ENCODE results near the gene LRRC10B.

LRRC10B gene

DNA sequence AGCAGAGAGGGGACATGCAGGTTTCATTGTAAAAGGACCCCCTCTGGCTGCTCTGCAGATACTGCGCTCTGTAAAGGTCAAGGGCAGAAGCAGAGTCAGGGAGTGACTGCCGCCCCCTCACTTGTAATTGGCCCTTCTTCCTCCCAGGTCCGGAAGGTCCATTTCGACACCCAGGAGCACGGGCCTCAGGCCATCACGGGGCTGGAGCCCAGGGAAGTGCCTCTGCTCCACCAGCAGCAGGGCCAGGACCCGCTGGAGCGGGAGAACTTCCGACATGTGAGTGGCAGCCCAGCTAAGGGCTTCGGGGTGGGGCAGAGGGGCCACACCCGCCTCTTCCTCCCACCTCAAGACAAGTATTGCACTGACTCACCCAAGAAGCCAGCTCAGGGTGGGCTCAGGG lies 24.0 kb upstream of the LRRC10B start:
- TF ChIP-seq CTCF (IDR thresholded peaks at IDR 0.05; ENCODE audit: insufficient read depth, low read length, missing control alignments): no peak
- ChIA-PET CTCF (interaction anchor here (0.7 to 7.5 kb wide), 8 partner anchors 7 to 155 kb away, joined by 3 to 82 read pairs (median 4); a partner anchor contains a TSS), POLR2A (no interaction called here)

DNA sequence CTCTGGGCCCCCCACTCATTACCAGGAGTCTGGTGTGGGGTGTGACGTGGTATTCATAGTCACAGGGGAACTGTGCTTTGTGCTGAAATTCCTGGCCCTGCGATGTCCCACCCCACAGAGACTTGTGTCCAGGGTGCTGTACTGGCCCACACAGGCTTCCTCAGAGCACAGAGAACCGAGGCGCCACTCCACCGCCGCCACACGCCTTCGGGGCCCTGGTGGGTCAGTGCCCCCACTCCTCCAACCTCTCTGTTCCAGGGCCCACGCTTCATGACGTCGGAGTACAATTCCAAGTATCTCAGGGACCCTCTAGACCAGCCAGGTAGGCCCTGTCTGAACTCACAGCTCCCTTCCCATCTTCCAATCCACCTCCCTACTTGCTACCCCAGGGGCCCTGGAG lies 23.5 kb upstream of the LRRC10B start:
- no peak for DNase-seq (ENCODE audit: low read depth, low spot score)
- CTCF ChIA-PET: interaction anchor here (0.9 to 7.5 kb wide), 3 partner anchors 7 to 154 kb away, joined by 3 to 82 read pairs (median 4); a partner anchor contains a TSS
- TF ChIP-seq CTCF (IDR thresholded peaks at IDR 0.05; ENCODE audit: insufficient read depth, low read length, missing control alignments): no peak
- no peak overlapping the region for H3K4me3 ChIP-seq (ENCODE audit: low read depth, low read length)
- POLR2A ChIA-PET: no interaction called here

More for the DNA sequence above, 24.0 kb upstream of the LRRC10B start:
- no peak for DNase-seq (ENCODE audit: low read depth, low spot score)
- H3K4me3 ChIP-seq (ENCODE audit: low read depth, low read length): no peak overlapping the region

- no peak for DNase-seq (ENCODE audit: low read depth, low spot score)
- POLR2A ChIA-PET: no interaction called here
- CTCF ChIA-PET: interaction anchor here (0.6 to 7.5 kb wide), 3 partner anchors 8 to 142 kb away, joined by 3 to 82 read pairs (median 55); a partner anchor contains a TSS
- H3K4me3 ChIP-seq (ENCODE audit: low read depth, low read length): no peak overlapping the region
- TF ChIP-seq CTCF (IDR thresholded peaks at IDR 0.05; ENCODE audit: insufficient read depth, low read length, missing control alignments): no peak
Observed at GRCh38 chr11:61486011-61486620, 22.4 kb upstream of the LRRC10B start.

- H3K4me3 ChIP-seq (ENCODE audit: low read depth, low read length): no peak overlapping the region
- ChIA-PET CTCF (interaction anchor here (0.8 to 7.5 kb wide), 6 partner anchors 9 to 141 kb away, joined by 3 to 82 read pairs (median 12); a partner anchor contains a TSS), POLR2A (no interaction called here)
- TF ChIP-seq CTCF (IDR thresholded peaks at IDR 0.05; ENCODE audit: insufficient read depth, low read length, missing control alignments): no peak
- DNase-seq (ENCODE audit: low read depth, low spot score): no peak
Observed at GRCh38 chr11:61486779-61487178, 21.8 kb upstream of the LRRC10B start.

DNA sequence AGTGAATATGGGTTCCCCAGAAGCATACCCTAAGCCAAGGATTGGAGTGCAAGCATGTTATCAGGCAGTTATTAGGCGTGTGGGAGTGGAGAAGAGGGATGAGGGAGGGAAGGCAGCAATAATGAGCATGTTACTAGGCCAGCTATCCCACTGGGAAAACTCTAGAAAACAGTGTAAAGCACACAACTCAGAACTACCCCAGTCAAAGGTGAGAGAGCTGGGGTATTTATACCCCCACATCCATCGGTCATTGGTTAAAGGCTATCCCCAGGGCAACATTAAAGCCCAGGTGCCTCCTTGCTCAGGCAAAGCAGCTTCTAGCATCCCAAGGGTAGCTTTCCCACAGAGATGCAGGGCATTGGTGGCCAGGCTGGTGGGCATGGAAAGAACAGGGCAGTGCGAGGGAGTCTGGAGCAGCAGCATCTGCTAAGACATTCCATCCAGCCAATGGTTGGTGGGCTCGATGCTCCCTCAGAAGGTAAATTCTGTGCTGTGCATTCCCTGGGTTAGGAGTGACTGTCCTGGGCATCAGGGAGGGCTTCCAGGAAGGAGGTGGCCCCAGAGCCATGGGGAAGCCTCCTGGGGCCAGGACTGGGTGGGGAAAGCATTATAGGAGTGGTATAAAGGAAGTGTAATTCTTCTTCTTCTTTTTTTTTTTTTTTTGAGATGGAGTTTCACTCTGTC lies 21.1 kb upstream of the LRRC10B start:
- ChIA-PET POLR2A (no interaction called here), CTCF (interaction anchor here (0.8 to 7.5 kb wide), 7 partner anchors 10 to 140 kb away, joined by 3 to 82 read pairs (median 9); a partner anchor contains a TSS)
- TF ChIP-seq CTCF (IDR thresholded peaks at IDR 0.05; ENCODE audit: insufficient read depth, low read length, missing control alignments): no peak
- DNase-seq (ENCODE audit: low read depth, low spot score): no peak
- H3K4me3 ChIP-seq (ENCODE audit: low read depth, low read length): no peak overlapping the region

- CTCF ChIA-PET: interaction anchor here (0.6 to 7.5 kb wide), 13 partner anchors 11 to 244 kb away, joined by 3 to 82 read pairs (median 6); partner anchors contain the start of gene LRRC10B
- no peak for TF ChIP-seq CTCF (IDR thresholded peaks at IDR 0.05; ENCODE audit: insufficient read depth, low read length, missing control alignments)
- POLR2A ChIA-PET: interaction anchor here (0.6 kb wide), 1 partner anchor 13 kb away, joined by 4 read pairs; no protein-coding TSS in a partner anchor
- DNase-seq (ENCODE audit: low read depth, low spot score): no peak
- no peak overlapping the region for H3K4me3 ChIP-seq (ENCODE audit: low read depth, low read length)
Observed at GRCh38 chr11:61488651-61489291, 19.8 kb upstream of the LRRC10B start.
